Mesendoderm (in vitro differentiated cells): Measurements from ENCODE around the gene SSB.
"Not testable (repeated sequence)": the region's sequence is repeated elsewhere in the genome, so short reads cannot be mapped to it uniquely, and the experiment has no call there.

Source experiments
- DNase-seq: peaks from one replicate; pipeline ENCODE4 v3.0.0; 2013
- H2AK5ac ChIP-seq: 2 replicates; pipeline ENCODE4 v1.6.1; 2013; ENCODE audit warnings: low read length, inconsistent platforms
- H2BK120ac ChIP-seq: 2 replicates; pipeline ENCODE4 v1.6.1; 2013; ENCODE audit warnings: low read depth, mild to moderate bottlenecking, low read length, moderate library complexity, mixed read lengths
- H2BK15ac ChIP-seq: replicated peaks from 2 replicates; pipeline ENCODE4 v1.6.1; 2013; ENCODE audit warnings: low read depth, mild to moderate bottlenecking, moderate library complexity
- H2BK5ac ChIP-seq: 2 replicates; pipeline ENCODE4 v1.6.1; 2013; ENCODE audit warnings: low read length, inconsistent platforms
- H3K18ac ChIP-seq: 2 replicates; pipeline ENCODE4 v1.6.1; 2013; ENCODE audit warnings: mild to moderate bottlenecking, low read length, mixed read lengths
- H3K23ac ChIP-seq: one replicate; pipeline ENCODE4 v1.6.1; 2013; ENCODE audit warnings: low read length
- H3K27ac ChIP-seq: 2 replicates; pipeline ENCODE4 v1.5.1; 2013; ENCODE audit warnings: low read depth, mild to moderate bottlenecking, inconsistent platforms, low read length, moderate library complexity
- H3K27me3 ChIP-seq: 2 replicates; pipeline ENCODE4 v1.6.1; 2013; ENCODE audit warnings: low read length, control low read depth, mild to moderate bottlenecking, inconsistent platforms; ENCODE audit not compliant: insufficient read depth, poor library complexity
- H3K36me3 ChIP-seq: 2 replicates; pipeline ENCODE4 v1.6.1; 2013; ENCODE audit warnings: low read length, inconsistent platforms; ENCODE audit not compliant: control insufficient read depth, insufficient read depth
- H3K4ac ChIP-seq: one replicate; pipeline ENCODE4 v1.6.1; 2013; ENCODE audit warnings: low read depth, mild to moderate bottlenecking, low read length, moderate library complexity
- H3K4me1 ChIP-seq: 2 replicates; pipeline ENCODE4 v1.6.1; 2013; ENCODE audit warnings: low read depth, low read length, inconsistent platforms; ENCODE audit not compliant: control insufficient read depth
- H3K4me2 ChIP-seq: 2 replicates; pipeline ENCODE4 v1.6.1; 2013; ENCODE audit warnings: low read length
- H3K4me3 ChIP-seq: 2 replicates; pipeline ENCODE4 v1.5.1; 2013; ENCODE audit warnings: mild to moderate bottlenecking, low read length
- H3K56ac ChIP-seq: one replicate; pipeline ENCODE4 v1.6.1; 2013; ENCODE audit warnings: low read length
- H3K79me1 ChIP-seq: 2 replicates; pipeline ENCODE4 v1.6.1; 2013; ENCODE audit warnings: low read length, inconsistent platforms
- H3K79me2 ChIP-seq: 2 replicates; pipeline ENCODE4 v1.6.1; 2013; ENCODE audit warnings: mild to moderate bottlenecking, low read length; ENCODE audit not compliant: control insufficient read depth, insufficient read depth
- H3K9ac ChIP-seq: 2 replicates; pipeline ENCODE4 v1.6.1; 2013; ENCODE audit warnings: low read length, inconsistent platforms
- H4K5ac ChIP-seq: one replicate; pipeline ENCODE4 v1.6.1; 2013; ENCODE audit warnings: low read length
- H4K8ac ChIP-seq: one replicate; pipeline ENCODE4 v1.6.1; 2013; ENCODE audit warnings: low read depth, mild to moderate bottlenecking, control low read depth, low read length, moderate library complexity
- WGBS: extraction: QIAGEN DNeasy Blood & Tissue Kit; methylation state at CpG from one replicate; pipeline ENCODE4 v1.1.7; 2013; ENCODE audit warnings: low lambda C conversion rate, missing lambda C conversion rate; ENCODE audit not compliant: insufficient coverage; ENCODE audit errors: extremely low coverage; 5-methylcytosine and 5-hydroxymethylcytosine counted together

Gene SSB

DNA sequence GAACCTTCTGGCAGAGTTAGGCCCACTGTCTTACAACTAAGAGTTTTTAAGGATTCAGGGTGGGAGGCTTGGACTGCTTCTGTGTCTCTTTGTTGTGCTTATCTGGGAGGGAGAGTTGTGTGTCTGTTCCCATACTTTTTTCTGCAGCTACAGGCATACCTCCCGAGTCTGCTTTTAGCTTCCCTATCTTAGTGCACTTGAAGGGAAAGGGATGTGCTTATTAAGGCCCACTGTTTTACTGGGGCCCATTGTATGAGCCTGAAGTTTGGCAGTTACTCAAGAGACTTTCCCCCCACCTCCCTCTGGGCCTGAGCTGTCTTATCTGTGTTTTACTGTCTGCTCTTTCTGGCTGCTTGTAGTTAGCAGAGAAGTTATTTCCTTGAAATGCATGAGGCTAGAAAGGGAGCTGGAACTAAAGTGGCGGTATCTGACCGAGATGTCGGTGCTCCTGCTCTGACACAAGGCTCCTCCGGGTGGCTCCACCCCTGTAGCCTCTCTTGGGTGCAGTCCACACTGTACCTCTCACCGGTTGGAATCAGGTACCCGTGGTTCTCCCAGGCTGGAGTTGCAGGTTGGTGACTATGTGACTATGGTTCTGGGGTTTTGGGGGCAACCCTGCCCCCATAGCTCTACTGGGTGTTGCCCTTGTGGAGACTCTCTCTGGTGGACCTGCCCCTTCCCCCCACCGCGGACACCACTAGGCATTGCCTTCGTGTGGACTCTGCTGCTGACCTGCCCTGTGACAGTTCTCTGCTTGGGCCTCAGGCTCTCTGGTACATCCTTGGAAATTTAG lies 41.5 kb downstream of the SSB start:
- WGBS: no CpG with 5 or more reads among the region's 10 CpGs
- Histone ChIP-seq H3K79me1 (peaks cover 9% of the 10 kb centered on the region), H2BK15ac (no peak overlapping the region), H3K18ac (no peak overlapping the region), H4K8ac (no peak overlapping the region), H3K56ac (peak overlapping the region; percentile 15), H3K4me3 (no peak overlapping the region), H3K4me2 (no peak overlapping the region), H3K36me3 (no peaks in the 10 kb centered on the region), H3K27ac (no peak overlapping the region), H3K79me2 (peaks cover 1% of the 10 kb centered on the region), H3K4me1 (no peaks in the 10 kb centered on the region), H3K9ac (no peak overlapping the region), H2AK5ac (no peak overlapping the region), H4K5ac (no peak overlapping the region), H2BK120ac (no peak overlapping the region), H3K23ac (no peak overlapping the region), H2BK5ac (no peak overlapping the region), H3K27me3 (no peaks in the 10 kb centered on the region), H3K4ac (no peak overlapping the region)
- peak; percentile 35 for DNase-seq

- no peak overlapping the region for H2BK5ac ChIP-seq
- no peak overlapping the region for H3K23ac ChIP-seq
- no peak overlapping the region for H3K4me2 ChIP-seq
- H3K27me3 ChIP-seq: no peaks in the 10 kb centered on the region
- H2AK5ac ChIP-seq: no peak overlapping the region
- H3K56ac ChIP-seq: peak overlapping the region; percentile 15
- H3K36me3 ChIP-seq: no peaks in the 10 kb centered on the region
- no peak overlapping the region for H3K9ac ChIP-seq
- no peak overlapping the region for H2BK15ac ChIP-seq
- H3K79me2 ChIP-seq: peaks cover 1% of the 10 kb centered on the region
- H3K79me1 ChIP-seq: peaks cover 9% of the 10 kb centered on the region
- H4K5ac ChIP-seq: no peak overlapping the region
- no peak overlapping the region for H3K27ac ChIP-seq
- DNase-seq: no peak
- H3K4me3 ChIP-seq: no peak overlapping the region
- no peak overlapping the region for H4K8ac ChIP-seq
- H3K4me1 ChIP-seq: no peaks in the 10 kb centered on the region
- no peak overlapping the region for H3K18ac ChIP-seq
- WGBS: no CpG with 5 or more reads among the region's 2 CpGs
- no peak overlapping the region for H2BK120ac ChIP-seq
- no peak overlapping the region for H3K4ac ChIP-seq
Observed at GRCh38 chr2:169840747-169841142, 42.1 kb downstream of the SSB start.

DNA sequence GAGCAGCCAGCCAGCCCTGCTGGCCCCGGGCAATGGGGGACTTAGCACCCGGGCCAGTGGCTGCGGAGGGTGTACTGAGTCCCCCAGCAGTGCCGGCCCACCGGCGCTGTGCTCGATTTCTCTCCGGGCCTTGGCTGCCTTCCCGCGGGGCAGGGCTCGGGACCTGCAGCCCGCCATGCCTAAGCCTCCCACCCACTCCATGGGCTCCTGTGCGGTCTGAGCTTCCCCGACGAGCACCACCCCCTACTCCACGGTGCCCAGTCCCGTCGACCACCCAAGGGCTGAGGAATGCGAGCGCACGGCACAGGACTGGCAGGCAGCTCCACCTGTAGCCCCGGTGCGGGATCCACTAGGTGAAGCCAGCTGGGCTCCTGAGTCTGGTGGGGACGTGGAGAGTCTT lies 43.0 kb downstream of the SSB start:
- H3K4me1 ChIP-seq, H4K8ac ChIP-seq: not testable (repeated sequence)

DNA sequence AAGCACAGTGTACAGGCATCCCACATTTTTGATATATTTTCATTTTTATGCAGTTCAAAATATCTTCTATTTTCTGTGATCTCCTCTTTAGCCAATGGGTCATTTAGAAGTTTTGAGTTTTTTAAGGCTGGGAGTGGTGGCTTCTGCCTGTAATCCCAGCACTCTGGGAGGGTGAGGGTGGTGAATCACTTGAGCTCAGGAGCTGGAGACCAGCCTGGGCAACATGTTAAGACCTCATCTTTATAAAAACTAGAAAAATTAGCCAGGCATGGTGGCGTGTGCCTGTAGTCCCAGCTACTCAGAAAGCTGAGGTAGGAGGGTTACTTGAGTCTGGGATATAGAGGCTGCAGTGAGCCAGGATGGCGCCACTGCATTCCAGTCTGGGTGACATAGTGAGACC lies 46.3 kb downstream of the SSB start:
- no peak overlapping the region for H3K23ac ChIP-seq
- H4K8ac ChIP-seq: no peak overlapping the region
- no peak overlapping the region for H2BK15ac ChIP-seq
- DNase-seq: no peak
- no peak overlapping the region for H3K56ac ChIP-seq
- H2AK5ac ChIP-seq: no peak overlapping the region
- H3K4me2 ChIP-seq: no peak overlapping the region
- no peaks in the 10 kb centered on the region for H3K27me3 ChIP-seq
- H2BK120ac ChIP-seq: no peak overlapping the region
- no peak overlapping the region for H3K18ac ChIP-seq
- no peak overlapping the region for H3K4ac ChIP-seq
- H3K4me1 ChIP-seq: peaks cover 2% of the 10 kb centered on the region
- H3K27ac ChIP-seq: no peak overlapping the region
- no peak overlapping the region for H3K9ac ChIP-seq
- H2BK5ac ChIP-seq: no peak overlapping the region
- no CpG with 5 or more reads among the region's 2 CpGs for WGBS
- no peaks in the 10 kb centered on the region for H3K36me3 ChIP-seq
- peaks cover 9% of the 10 kb centered on the region for H3K79me1 ChIP-seq
- H3K79me2 ChIP-seq: no peaks in the 10 kb centered on the region
- H4K5ac ChIP-seq: no peak overlapping the region
- H3K4me3 ChIP-seq: no peak overlapping the region

More for the DNA sequence above, 43.0 kb downstream of the SSB start:
- H3K4me2 ChIP-seq, H3K4me3 ChIP-seq, H2AK5ac ChIP-seq, H3K56ac ChIP-seq, H3K27me3 ChIP-seq, H3K9ac ChIP-seq, DNase-seq, H3K79me1 ChIP-seq, H3K79me2 ChIP-seq, H3K27ac ChIP-seq, H3K4ac ChIP-seq, H2BK5ac ChIP-seq, H3K18ac ChIP-seq, H3K36me3 ChIP-seq, H2BK120ac ChIP-seq, H4K5ac ChIP-seq, H2BK15ac ChIP-seq, H3K23ac ChIP-seq: not testable (repeated sequence)
- no CpG with 5 or more reads among the region's 24 CpGs for WGBS

GRCh38 chr2:169848959-169849693 lies 50.5 kb downstream of the SSB start:
- H3K4ac ChIP-seq, H3K36me3 ChIP-seq: not testable (repeated sequence)

More at GRCh38 chr2:169848959-169849693, 50.5 kb downstream of the SSB start:
- not testable (repeated sequence) for H4K5ac ChIP-seq, H3K79me2 ChIP-seq, H3K56ac ChIP-seq, H3K79me1 ChIP-seq, DNase-seq, H2BK5ac ChIP-seq, H2BK15ac ChIP-seq, H3K27me3 ChIP-seq, H4K8ac ChIP-seq, H3K23ac ChIP-seq, H2BK120ac ChIP-seq, H3K4me3 ChIP-seq, H2AK5ac ChIP-seq, H3K27ac ChIP-seq, H3K18ac ChIP-seq, H3K9ac ChIP-seq, H3K4me1 ChIP-seq, H3K4me2 ChIP-seq
- WGBS: no CpG with 5 or more reads among the region's 8 CpGs
